Retinal pigment epithelial cell (primary cell): ENCODE data around the gene MAFG.

Experiments
- DNase-seq: peaks from one replicate; pipeline ENCODE4 v3.0.0-alpha.2; 2010; ENCODE audit warnings: low read depth
- H3K4me3 ChIP-seq: 2 replicates; pipeline ENCODE4 v1.5.1; 2011; ENCODE audit warnings: mild to moderate bottlenecking, low read length, control low read depth, moderate library complexity
- CTCF ChIP-seq: conservative IDR thresholded peaks from 2 replicates; pipeline ENCODE4 v1.5.1; 2011; ENCODE audit warnings: low read depth, low read length, control low read depth, inconsistent platforms

Gene MAFG

GRCh38 chr17:81967244-81967532, 39.7 kb upstream of the MAFG start:
- H3K4me3 ChIP-seq: no peak overlapping the region

GRCh38 chr17:81966343-81967243, 39.1 kb upstream of the MAFG start:
- no peak overlapping the region for H3K4me3 ChIP-seq
- DNase-seq: no peak
- TF ChIP-seq CTCF: no peak

More at GRCh38 chr17:81967244-81967532, 39.7 kb upstream of the MAFG start:
- TF ChIP-seq CTCF: no peak
- no peak for DNase-seq

- no peak for DNase-seq
- TF ChIP-seq CTCF: no peak
- H3K4me3 ChIP-seq: no peak overlapping the region
Observed at GRCh38 chr17:81964081-81964849, 36.7 kb upstream of the MAFG start.

GRCh38 chr17:81962499-81963441, 35.2 kb upstream of the MAFG start:
- no peak for TF ChIP-seq CTCF
- no peak overlapping the region for H3K4me3 ChIP-seq
- DNase-seq: no peak

GRCh38 chr17:81961521-81962498, 34.3 kb upstream of the MAFG start:
- TF ChIP-seq CTCF: no peak
- DNase-seq: no peak
- H3K4me3 ChIP-seq: no peak overlapping the region

- peak; percentile 26 for TF ChIP-seq CTCF
- DNase-seq: no peak
- H3K4me3 ChIP-seq: no peak within 1 kb of the TSS
Observed at GRCh38 chr17:81961087-81961511, 33.6 kb upstream of the MAFG start, which contains the start of gene NOTUM. Gene NOTUM (minus strand): TSS chr17:81961187. CDS start chr17:81960909, 278 bp downstream.
